Ovary (tissue), 3 donors: Measurements from ENCODE around the gene OSBPL9.

Source experiments
- CTCF ChIP-seq, 3 donors: fragments of 450-650 bp in 2 of 3; fragments of 200-600 bp in 1 of 3; IDR thresholded peaks; one replicate each; pipeline versions ENCODE4 v1.5.1 to v1.8.0; 2016 to 2022; ENCODE audit warnings: antibody characterized with exemption in 3 of 3, mild to moderate bottlenecking in 1 of 3
- EP300 ChIP-seq: sonication (generic); formaldehyde crosslinking; IDR thresholded peaks from one replicate; pipeline ENCODE4 v1.6.1; 2017; ENCODE audit warnings: antibody characterized with exemption
- POLR2A ChIP-seq: fragments of 450-650 bp; IDR thresholded peaks from one replicate; pipeline ENCODE4 v1.6.1; 2017; ENCODE audit warnings: antibody characterized with exemption, mild to moderate bottlenecking, moderate library complexity
- donor health status: DM: no; HTN: no; CAD: no.

- TF ChIP-seq POLR2A, result no peak
- TF ChIP-seq CTCF (IDR thresholded peaks at IDR 0.05), result no peak
- TF ChIP-seq EP300, result no peak
Observed at GRCh38 chr1:51629918-51630317, 13.0 kb downstream of the OSBPL9 start.
